ENCODE measurements around the gene LYST.

DNA sequence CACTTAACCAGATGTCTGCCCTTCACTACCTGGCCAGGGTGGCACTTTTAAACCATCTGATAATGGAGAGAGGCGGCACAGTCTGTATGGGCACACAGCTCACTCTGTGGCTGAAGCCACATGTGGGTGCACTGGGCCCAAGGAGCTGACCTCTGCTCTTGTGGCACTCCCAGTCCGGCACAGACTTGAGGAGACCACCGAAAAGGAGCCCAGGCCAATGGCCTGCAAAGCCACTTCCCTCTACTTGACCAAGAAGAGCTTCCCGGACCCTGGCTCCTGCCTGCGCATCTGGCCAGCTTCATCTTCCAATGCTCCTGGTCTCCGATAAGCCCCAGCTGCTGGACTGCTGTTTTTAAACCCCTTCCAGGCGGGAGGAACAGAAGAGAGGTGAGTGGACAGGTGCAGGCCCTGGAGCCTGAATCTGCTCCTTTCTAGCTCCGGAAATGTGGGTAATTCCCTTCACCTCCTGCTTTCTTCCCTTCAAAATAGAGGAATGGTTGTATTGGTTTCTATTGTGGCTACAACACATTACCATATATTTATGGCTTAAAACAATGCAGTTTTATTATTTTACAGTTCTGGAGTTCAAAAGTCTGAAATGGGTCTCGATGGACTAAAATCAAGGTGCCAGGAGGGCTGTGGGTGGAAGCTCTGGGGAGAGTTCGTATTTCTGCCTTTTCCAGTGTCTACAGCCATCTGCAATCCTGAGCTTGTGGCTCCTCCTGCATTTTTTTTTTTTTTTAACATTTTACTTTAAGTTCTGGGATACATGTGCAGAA lies 228.8 kb downstream of the LYST start:
- TF ChIP-seq, protein P1, sequence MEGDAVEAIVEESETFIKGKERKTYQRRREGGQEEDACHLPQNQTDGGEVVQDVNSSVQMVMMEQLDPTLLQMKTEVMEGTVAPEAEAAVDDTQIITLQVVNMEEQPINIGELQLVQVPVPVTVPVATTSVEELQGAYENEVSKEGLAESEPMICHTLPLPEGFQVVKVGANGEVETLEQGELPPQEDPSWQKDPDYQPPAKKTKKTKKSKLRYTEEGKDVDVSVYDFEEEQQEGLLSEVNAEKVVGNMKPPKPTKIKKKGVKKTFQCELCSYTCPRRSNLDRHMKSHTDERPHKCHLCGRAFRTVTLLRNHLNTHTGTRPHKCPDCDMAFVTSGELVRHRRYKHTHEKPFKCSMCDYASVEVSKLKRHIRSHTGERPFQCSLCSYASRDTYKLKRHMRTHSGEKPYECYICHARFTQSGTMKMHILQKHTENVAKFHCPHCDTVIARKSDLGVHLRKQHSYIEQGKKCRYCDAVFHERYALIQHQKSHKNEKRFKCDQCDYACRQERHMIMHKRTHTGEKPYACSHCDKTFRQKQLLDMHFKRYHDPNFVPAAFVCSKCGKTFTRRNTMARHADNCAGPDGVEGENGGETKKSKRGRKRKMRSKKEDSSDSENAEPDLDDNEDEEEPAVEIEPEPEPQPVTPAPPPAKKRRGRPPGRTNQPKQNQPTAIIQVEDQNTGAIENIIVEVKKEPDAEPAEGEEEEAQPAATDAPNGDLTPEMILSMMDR (IDR thresholded peaks at IDR 0.05) = no peak
- TF ChIP-seq POLR2A (IDR thresholded peaks at IDR 0.05) = no peak
